ENCODE data around the gene E2F8.

GRCh38 chr11:19220903-19221724 is 19.6 kb downstream of the E2F8 start:
- TF ChIP-seq CTCF (IDR thresholded peaks at IDR 0.05; ENCODE audit: low read depth, low read length, poor library complexity, severe bottlenecking), result no peak
- TF ChIP-seq EZH2phosphoT487 (IDR thresholded peaks at IDR 0.05; ENCODE audit: borderline replicate concordance, low read length), result no peak
